Right lobe of liver (tissue), 6 donors: ENCODE data around the gene RGS2. TPM values are rescaled to one million over a fixed set of nuclear protein-coding genes. Genes with fewer than 3 reads are reported as not detected.

ENCODE experiments used
- ATAC-seq, 4 donors: fragments of 200-7000 bp; cut with Tn5 transposase; one replicate each; pipeline ENCODE4 v1.9.1; 2020; ENCODE audit warnings: mild to moderate bottlenecking in 4 of 4, moderate library complexity in 4 of 4
- DNase-seq, 3 donors: peaks; one replicate each; pipeline ENCODE4 v3.0.0-alpha.2; 2020
- H3K27ac ChIP-seq, 3 donors: fragments of 200-600 bp; one replicate each; pipeline ENCODE4 v1.8.0; 2022
- H3K27me3 ChIP-seq, 2 donors: fragments of 200-600 bp; one replicate each; pipeline ENCODE4 v1.8.0; 2022
- H3K36me3 ChIP-seq, 4 donors: fragments of 200-600 bp; sonication (generic) in 1 of 4; one replicate each; pipeline versions ENCODE4 v1.5.1 to v1.8.0; 2017 to 2022; ENCODE audit warnings: control low read depth in 1 of 4
- H3K4me1 ChIP-seq, 4 donors: fragments of 200-600 bp; sonication (generic) in 1 of 4; one replicate each; pipeline versions ENCODE4 v1.5.1 to v1.8.0; 2017 to 2022; ENCODE audit warnings: control low read depth in 1 of 4
- H3K4me3 ChIP-seq, 3 donors: fragments of 200-600 bp; one replicate each; pipeline ENCODE4 v1.8.0; 2022
- H3K9me3 ChIP-seq, 4 donors: fragments of 200-600 bp; sonication (generic) in 1 of 4; one replicate each; pipeline versions ENCODE4 v1.5.1 to v1.8.0; 2017 to 2022; ENCODE audit warnings: control low read depth in 1 of 4
- POLR2A ChIP-seq: fragments of 450-650 bp; IDR thresholded peaks from one replicate; pipeline ENCODE4 v1.6.1; 2017; ENCODE audit warnings: antibody characterized with exemption, mild to moderate bottlenecking
- WGBS: methylation state at CpG from one replicate; pipeline ENCODE4 v1.1.6; 2018; ENCODE audit warnings: low coverage, low lambda C conversion rate; ENCODE audit not compliant: insufficient coverage; ENCODE audit errors: missing lambda C conversion rate; 5-methylcytosine and 5-hydroxymethylcytosine counted together
- intact Hi-C, 2 donors: fragments of 100-400 bp; cut with DNase I; formaldehyde crosslinking; loops; one replicate each; pipeline versions ENCODE4 v1.11.2 to v1.14.1; 2022
- total RNA-seq, 6 experiments: library from RNA; depleted of rRNA in 2 of 6; stranded (reverse); fragments of >200 nt in 2 of 6; fragmentation: NEBNext Ultra II Directional in 3 of 6; extraction: Animal tissue kit (Norgen Biotek cat#: 25700) in 3 of 6; gene quantifications; one replicate each; pipeline versions ENCODE4 v1.1.0 to v1.2.4, GENCODE V29; 2016 to 2023
- TF ChIP-seq, protein P1 (sequence below), 4 donors: fragments of 200-600 bp in 3 of 4; fragments of 450-650 bp in 1 of 4; IDR thresholded peaks; one replicate each; pipeline versions ENCODE4 v1.5.1 to v1.8.0; 2016 to 2022; ENCODE audit warnings: antibody characterized with exemption in 4 of 4, mild to moderate bottlenecking in 2 of 4
- donor health status: DM: no; HTN: yes; CAD: no.
- donor health status: DM: no; HTN: no; CAD: no.
- donor health status: DM: no; HTN: no; CAD: no.
- donor health status: DM: no; HTN: yes; CAD: no.
- donor health status: DM: no; HTN: yes; CAD: no.

RGS2 gene
- total RNA-seq, 6 experiments from 2014 or later = 2.5 to 10.9 (median 5.2) TPM

DNA sequence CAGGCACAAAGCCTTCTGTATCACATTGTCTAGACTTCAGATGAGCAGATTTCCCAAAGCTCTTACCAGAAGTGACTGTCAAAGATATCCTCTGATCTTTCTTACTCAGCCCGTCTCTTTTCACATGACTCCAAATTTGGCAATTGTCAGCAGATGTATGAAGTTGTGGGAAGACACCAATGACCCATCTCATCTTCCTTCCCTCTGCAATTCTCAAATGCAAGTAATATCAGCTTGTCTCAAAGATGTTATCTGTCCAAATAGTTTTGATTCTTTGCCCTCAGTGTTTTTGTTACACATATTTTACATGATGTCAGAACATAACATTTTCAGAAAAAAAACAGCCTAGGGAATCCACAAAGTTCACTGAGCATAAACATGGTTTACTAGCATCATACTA, 45.1 kb upstream of the RGS2 start:
- Histone ChIP-seq H3K9me3 (no peaks in the 10 kb centered on the region), H3K4me3 (no peak overlapping the region), H3K4me1 (peaks cover 0 to 3% (median 0%) of the 10 kb centered on the region in 4 donors), H3K36me3 (no peaks in the 10 kb centered on the region), H3K27ac (no peak overlapping the region), H3K27me3 (no peaks in the 10 kb centered on the region)
- 60% methylated on average over 1 of the region's 1 CpG for WGBS
- intact Hi-C loops = no loop called here
- TF ChIP-seq, protein P1, sequence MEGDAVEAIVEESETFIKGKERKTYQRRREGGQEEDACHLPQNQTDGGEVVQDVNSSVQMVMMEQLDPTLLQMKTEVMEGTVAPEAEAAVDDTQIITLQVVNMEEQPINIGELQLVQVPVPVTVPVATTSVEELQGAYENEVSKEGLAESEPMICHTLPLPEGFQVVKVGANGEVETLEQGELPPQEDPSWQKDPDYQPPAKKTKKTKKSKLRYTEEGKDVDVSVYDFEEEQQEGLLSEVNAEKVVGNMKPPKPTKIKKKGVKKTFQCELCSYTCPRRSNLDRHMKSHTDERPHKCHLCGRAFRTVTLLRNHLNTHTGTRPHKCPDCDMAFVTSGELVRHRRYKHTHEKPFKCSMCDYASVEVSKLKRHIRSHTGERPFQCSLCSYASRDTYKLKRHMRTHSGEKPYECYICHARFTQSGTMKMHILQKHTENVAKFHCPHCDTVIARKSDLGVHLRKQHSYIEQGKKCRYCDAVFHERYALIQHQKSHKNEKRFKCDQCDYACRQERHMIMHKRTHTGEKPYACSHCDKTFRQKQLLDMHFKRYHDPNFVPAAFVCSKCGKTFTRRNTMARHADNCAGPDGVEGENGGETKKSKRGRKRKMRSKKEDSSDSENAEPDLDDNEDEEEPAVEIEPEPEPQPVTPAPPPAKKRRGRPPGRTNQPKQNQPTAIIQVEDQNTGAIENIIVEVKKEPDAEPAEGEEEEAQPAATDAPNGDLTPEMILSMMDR (IDR thresholded peaks at IDR 0.05) = no peak
- TF ChIP-seq POLR2A = no peak
- ATAC-seq (no peak), DNase-seq (no peak)

DNA sequence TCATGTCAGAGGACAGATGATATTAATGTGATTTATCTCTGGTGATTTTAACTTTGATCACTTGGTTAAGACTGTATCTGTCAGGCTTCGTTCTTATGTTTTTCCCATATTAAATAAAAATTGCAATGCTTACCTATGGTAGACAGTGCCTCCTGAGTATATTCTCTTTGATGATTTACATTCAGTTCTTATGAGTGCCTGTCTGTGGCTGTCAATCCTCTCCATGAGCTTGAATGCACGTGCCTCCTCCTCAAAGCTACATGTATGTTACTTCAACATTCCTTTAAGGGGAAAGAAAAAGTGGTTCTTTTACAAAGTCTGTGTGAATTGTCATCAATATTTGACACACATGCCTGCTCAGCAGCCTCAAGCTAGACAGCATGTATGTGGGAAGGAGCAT, 44.2 kb upstream of the RGS2 start:
- DNase-seq = no peak
- Histone ChIP-seq H3K4me3 (no peak overlapping the region), H3K9me3 (no peaks in the 10 kb centered on the region), H3K27ac (no peak overlapping the region), H3K4me1 (no peaks in the 10 kb centered on the region), H3K27me3 (no peaks in the 10 kb centered on the region), H3K36me3 (no peaks in the 10 kb centered on the region)
- intact Hi-C loops = no loop called here
- no peak for ATAC-seq
- WGBS = 71% methylated on average over 2 of the region's 2 CpGs
- TF ChIP-seq, protein P1 (IDR thresholded peaks at IDR 0.05) = no peak
- no peak for TF ChIP-seq POLR2A

GRCh38 chr1:192766009-192766625, 42.7 kb upstream of the RGS2 start:
- Histone ChIP-seq H3K27ac (no peak overlapping the region), H3K9me3 (no peaks in the 10 kb centered on the region), H3K4me1 (no peaks in the 10 kb centered on the region), H3K36me3 (no peaks in the 10 kb centered on the region), H3K4me3 (no peak overlapping the region), H3K27me3 (no peaks in the 10 kb centered on the region)
- WGBS = 94% methylated on average over 1 of the region's 1 CpG
- intact Hi-C loops = no loop called here
- TF ChIP-seq, protein P1 (IDR thresholded peaks at IDR 0.05) = no peak
- no peak for TF ChIP-seq POLR2A
- no peak for DNase-seq
- ATAC-seq = no peak

DNA sequence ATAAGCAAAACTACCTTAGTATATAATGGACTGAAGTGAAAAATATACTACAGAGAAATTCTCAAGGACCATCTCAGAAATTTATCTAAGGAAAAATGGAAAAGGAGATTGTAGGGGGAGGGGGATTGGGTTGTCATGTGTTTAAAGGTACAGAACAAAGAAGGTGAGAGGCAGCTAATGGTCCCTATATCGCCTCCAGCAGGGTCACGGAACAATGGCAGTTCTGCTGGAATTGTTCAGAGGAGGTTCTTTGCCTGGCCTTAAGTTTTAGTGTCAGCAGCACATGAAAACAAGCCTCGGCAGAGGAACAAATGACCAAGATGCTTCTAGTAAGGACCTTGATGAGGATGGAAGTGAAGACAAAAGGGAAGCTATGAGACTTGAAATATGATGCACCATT, 42.0 kb upstream of the RGS2 start:
- ATAC-seq = no peak
- Histone ChIP-seq H3K36me3 (no peaks in the 10 kb centered on the region), H3K9me3 (no peaks in the 10 kb centered on the region), H3K4me1 (no peaks in the 10 kb centered on the region), H3K27me3 (no peaks in the 10 kb centered on the region), H3K27ac (no peak overlapping the region), H3K4me3 (no peak overlapping the region)
- intact Hi-C loops = no loop called here
- 56% methylated on average over 3 of the region's 3 CpGs for WGBS
- no peak for DNase-seq
- TF ChIP-seq, protein P1 (IDR thresholded peaks at IDR 0.05) = no peak
- TF ChIP-seq POLR2A = no peak

- Histone ChIP-seq H3K4me3 (no peak overlapping the region), H3K9me3 (no peaks in the 10 kb centered on the region), H3K27ac (no peak overlapping the region), H3K36me3 (no peaks in the 10 kb centered on the region), H3K4me1 (no peaks in the 10 kb centered on the region), H3K27me3 (no peaks in the 10 kb centered on the region)
- 95% methylated on average over 2 of the region's 2 CpGs for WGBS
- intact Hi-C loops = no loop called here
- ATAC-seq = no peak
- TF ChIP-seq, protein P1 (IDR thresholded peaks at IDR 0.05) = no peak
- TF ChIP-seq POLR2A = no peak
- DNase-seq = no peak
Measured at GRCh38 chr1:192767798-192768197, 41.0 kb upstream of the RGS2 start.
